Muscle layer of duodenum (tissue), 2 donors: Measurements from ENCODE around the gene KRT15.
A peak's percentile ranks its signal among the peaks of the same experiment; 100 is the strongest.

Experiments
- H3K27ac ChIP-seq: one replicate; pipeline ENCODE4 v1.7.0; 2013; ENCODE audit warnings: mild to moderate bottlenecking, low read length
- H3K27me3 ChIP-seq: one replicate; pipeline ENCODE4 v1.7.0; 2013; ENCODE audit warnings: low read depth, mild to moderate bottlenecking, control low read depth, low read length
- H3K36me3 ChIP-seq, 2 donors: one replicate each; pipeline ENCODE4 v1.7.0; 2013; ENCODE audit warnings: low read length in 2 of 2, control low read depth in 1 of 2, mild to moderate bottlenecking in 1 of 2; ENCODE audit not compliant: insufficient read depth in 2 of 2, control insufficient read depth in 1 of 2
- H3K4me1 ChIP-seq, 2 donors: one replicate each; pipeline ENCODE4 v1.7.0; 2013; ENCODE audit warnings: low read length in 2 of 2, mild to moderate bottlenecking in 2 of 2, control low read depth in 1 of 2, moderate library complexity in 1 of 2; ENCODE audit not compliant: insufficient read depth in 2 of 2, control insufficient read depth in 1 of 2
- H3K4me3 ChIP-seq, 2 donors: one replicate each; pipeline ENCODE4 v1.7.0; 2013; ENCODE audit warnings: low read length in 2 of 2, low read depth in 1 of 2, mild to moderate bottlenecking in 1 of 2
- H3K9me3 ChIP-seq, 2 donors: one replicate each; pipeline ENCODE4 v1.7.0; 2013; ENCODE audit warnings: low read length in 2 of 2, control low read depth in 1 of 2, mild to moderate bottlenecking in 1 of 2; ENCODE audit not compliant: control insufficient read depth in 1 of 2
- donor health status: healthy.

Gene KRT15

GRCh38 chr17:41542357-41542756 is 23.7 kb upstream of the KRT15 start:
- Histone ChIP-seq H3K27me3 (no peaks in the 10 kb centered on the region), H3K9me3 (no peaks in the 10 kb centered on the region), H3K36me3 (no peaks in the 10 kb centered on the region), H3K4me1 (no peaks in the 10 kb centered on the region), H3K4me3 (no peak overlapping the region), H3K27ac (no peak overlapping the region)

- no peaks in the 10 kb centered on the region for H3K9me3 ChIP-seq
- no peaks in the 10 kb centered on the region for H3K4me1 ChIP-seq
- no peaks in the 10 kb centered on the region for H3K36me3 ChIP-seq
- no peaks in the 10 kb centered on the region for H3K27me3 ChIP-seq
- peak overlapping the region; percentile 4 for H3K27ac ChIP-seq
- H3K4me3 ChIP-seq, result no peak overlapping the region
Measured at GRCh38 chr17:41540921-41541625, 22.4 kb upstream of the KRT15 start.

GRCh38 chr17:41539979-41540701 is 21.4 kb upstream of the KRT15 start:
- H3K27me3 ChIP-seq, result peaks cover 4% of the 10 kb centered on the region
- no peaks in the 10 kb centered on the region for H3K36me3 ChIP-seq
- no peak overlapping the region for H3K4me3 ChIP-seq
- no peaks in the 10 kb centered on the region for H3K9me3 ChIP-seq
- no peaks in the 10 kb centered on the region for H3K4me1 ChIP-seq
- no peak overlapping the region for H3K27ac ChIP-seq

GRCh38 chr17:41539071-41539492 is 20.4 kb upstream of the KRT15 start:
- no peaks in the 10 kb centered on the region for H3K36me3 ChIP-seq
- no peak overlapping the region for H3K27ac ChIP-seq
- H3K27me3 ChIP-seq, result peaks cover 4% of the 10 kb centered on the region
- H3K4me3 ChIP-seq, result no peak overlapping the region
- H3K4me1 ChIP-seq, result no peaks in the 10 kb centered on the region
- no peaks in the 10 kb centered on the region for H3K9me3 ChIP-seq

GRCh38 chr17:41538565-41538991 is 19.9 kb upstream of the KRT15 start:
- Histone ChIP-seq H3K36me3 (no peaks in the 10 kb centered on the region), H3K27me3 (peaks cover 4% of the 10 kb centered on the region), H3K9me3 (no peaks in the 10 kb centered on the region), H3K4me3 (no peak overlapping the region), H3K27ac (no peak overlapping the region), H3K4me1 (no peaks in the 10 kb centered on the region)

DNA sequence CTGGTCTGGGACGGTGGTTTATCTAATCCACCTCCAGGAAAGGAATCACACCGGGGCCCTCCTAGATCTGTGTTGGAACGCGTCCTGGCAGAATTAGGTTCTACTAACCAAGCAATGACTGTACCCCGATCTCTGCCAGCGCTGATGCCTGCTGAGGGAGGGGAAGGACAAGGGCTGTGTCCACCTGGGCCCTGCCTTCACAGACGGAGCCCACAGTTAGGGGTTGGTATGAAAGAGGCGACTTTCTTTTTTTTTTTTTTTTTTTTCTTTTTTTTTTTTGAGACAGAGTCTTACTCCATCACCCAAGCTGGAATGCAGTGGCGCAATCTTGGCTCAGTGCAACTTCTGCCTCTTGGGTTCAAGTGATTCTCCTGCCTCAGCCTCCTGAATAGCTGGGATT is 19.3 kb upstream of the KRT15 start:
- Histone ChIP-seq H3K36me3 (no peaks in the 10 kb centered on the region), H3K4me3 (no peak overlapping the region), H3K27ac (no peak overlapping the region), H3K9me3 (no peaks in the 10 kb centered on the region), H3K4me1 (no peaks in the 10 kb centered on the region), H3K27me3 (peaks cover 4% of the 10 kb centered on the region)

- Histone ChIP-seq H3K4me3 (no peak overlapping the region), H3K4me1 (no peaks in the 10 kb centered on the region), H3K36me3 (no peaks in the 10 kb centered on the region), H3K27ac (no peak overlapping the region), H3K9me3 (no peaks in the 10 kb centered on the region), H3K27me3 (peaks cover 4% of the 10 kb centered on the region)
Measured at GRCh38 chr17:41537614-41537954, 18.9 kb upstream of the KRT15 start.

- no peak overlapping the region for H3K4me3 ChIP-seq
- H3K27ac ChIP-seq, result no peak overlapping the region
- peaks cover 4% of the 10 kb centered on the region for H3K27me3 ChIP-seq
- no peaks in the 10 kb centered on the region for H3K9me3 ChIP-seq
- no peaks in the 10 kb centered on the region for H3K4me1 ChIP-seq
- no peaks in the 10 kb centered on the region for H3K36me3 ChIP-seq
Measured at GRCh38 chr17:41536741-41537613, 18.3 kb upstream of the KRT15 start.

- Histone ChIP-seq H3K27ac (no peak overlapping the region), H3K36me3 (no peaks in the 10 kb centered on the region), H3K4me3 (no peak overlapping the region), H3K27me3 (peaks cover 4% of the 10 kb centered on the region), H3K9me3 (no peaks in the 10 kb centered on the region), H3K4me1 (no peaks in the 10 kb centered on the region)
Measured at GRCh38 chr17:41535764-41536481, 17.2 kb upstream of the KRT15 start.

DNA sequence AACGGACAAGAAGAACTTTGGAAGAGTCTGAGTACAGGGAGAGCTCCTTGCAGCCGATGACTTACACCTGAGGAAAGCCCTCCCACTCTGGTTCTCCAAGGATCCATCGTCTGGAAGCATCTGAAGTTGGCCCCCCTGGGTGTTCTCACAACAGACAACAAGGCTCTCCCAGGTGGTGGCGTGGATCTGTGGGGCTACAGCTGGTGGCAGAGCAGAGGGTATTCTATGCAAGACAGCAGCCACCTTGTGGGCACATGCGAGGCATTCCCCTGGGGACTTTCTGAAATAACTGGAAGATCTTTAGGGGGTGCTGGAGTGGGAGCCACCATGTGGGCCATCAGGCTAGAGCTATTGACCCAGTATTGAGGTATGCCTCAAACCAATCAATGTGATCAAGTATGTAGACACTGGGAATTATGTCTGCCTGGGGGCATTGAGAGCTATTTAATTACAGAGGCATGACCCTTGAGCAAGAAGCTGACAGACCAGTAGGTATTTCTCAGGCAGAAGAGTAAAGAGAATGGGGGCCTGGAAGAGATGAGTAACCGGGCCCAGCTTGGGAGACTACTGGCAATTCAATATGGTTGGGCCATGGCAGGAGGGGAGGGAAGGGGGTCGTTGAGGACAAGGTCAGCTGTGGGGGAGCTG is 16.3 kb upstream of the KRT15 start:
- Histone ChIP-seq H3K27ac (no peak overlapping the region), H3K27me3 (peaks cover 4% of the 10 kb centered on the region), H3K4me1 (no peaks in the 10 kb centered on the region), H3K36me3 (no peaks in the 10 kb centered on the region), H3K9me3 (no peaks in the 10 kb centered on the region), H3K4me3 (no peak overlapping the region)
